ENCODE results near the gene ANKRD16. TPM values are rescaled to one million over a fixed set of nuclear protein-coding genes. Genes with fewer than 3 reads are reported as not detected.
"Not testable (repeated sequence)": the region's sequence is repeated elsewhere in the genome, so short reads cannot be mapped to it uniquely, and the experiment has no call there.

ANKRD16 gene
- total RNA-seq, 3 donors from 2014 or later (not counting 1 experiment from before 2014, with no cell fraction given) = 2.6 to 3.1 (median 3.0) TPM

- ATAC-seq (no peak), DNase-seq (no peak)
- Mint-ChIP-seq H3K27me3 (ENCODE audit: low read depth in 2 of 2) (no peaks in the 10 kb centered on the region), H3K4me3 (no peak overlapping the region), H3K9me3 (no peaks in the 10 kb centered on the region), H3K36me3 (peaks cover 15% of the 10 kb centered on the region), H3K27ac (no peak overlapping the region), H3K4me1 (no peaks in the 10 kb centered on the region)
- no peaks in the 10 kb centered on the region for H3K4me1 ChIP-seq (ENCODE audit: control insufficient read depth, insufficient read depth, low read length)
- WGBS (ENCODE audit: insufficient coverage) = 100% methylated on average over 3 of the region's 4 CpGs
- no peaks in the 10 kb centered on the region for H3K9me3 ChIP-seq (ENCODE audit: control insufficient read depth, insufficient read depth, low read length)
- no peaks in the 10 kb centered on the region for H3K27me3 ChIP-seq (ENCODE audit: control insufficient read depth, insufficient read depth, low read length)
- H3K36me3 ChIP-seq (ENCODE audit: control insufficient read depth, insufficient read depth, low read length) = peaks cover 93% of the 10 kb centered on the region
- H3K4me3 ChIP-seq (ENCODE audit: low read length) = no peak overlapping the region
- no peak overlapping the region for H3K27ac ChIP-seq (ENCODE audit: low read length)
- TF ChIP-seq CTCF (IDR thresholded peaks at IDR 0.05) = no peak
- intact Hi-C loops (cut with micrococcal nuclease) = no loop called here
Observed at GRCh38 chr10:5913736-5914135, 24.0 kb upstream of the ANKRD16 start.

GRCh38 chr10:5911670-5912069 is 22.0 kb upstream of the ANKRD16 start:
- Histone ChIP-seq H3K27ac (ENCODE audit: low read length) (no peak overlapping the region), H3K9me3 (ENCODE audit: control insufficient read depth, insufficient read depth, low read length) (no peaks in the 10 kb centered on the region), H3K27me3 (ENCODE audit: control insufficient read depth, insufficient read depth, low read length) (no peaks in the 10 kb centered on the region), H3K4me1 (ENCODE audit: control insufficient read depth, insufficient read depth, low read length) (no peaks in the 10 kb centered on the region), H3K4me3 (ENCODE audit: low read length) (no peak overlapping the region), H3K36me3 (ENCODE audit: control insufficient read depth, insufficient read depth, low read length) (peaks cover 84% of the 10 kb centered on the region)
- WGBS (ENCODE audit: insufficient coverage) = 98% methylated on average over 4 of the region's 4 CpGs
- Mint-ChIP-seq H3K4me3 (no peak overlapping the region), H3K27ac (no peak overlapping the region), H3K27me3 (ENCODE audit: low read depth in 2 of 2) (no peaks in the 10 kb centered on the region), H3K4me1 (peaks cover 4 to 10% of the 10 kb centered on the region in 2 donors), H3K36me3 (peaks cover 15% of the 10 kb centered on the region), H3K9me3 (no peaks in the 10 kb centered on the region)
- intact Hi-C loops (cut with micrococcal nuclease) = no loop called here
- DNase-seq = no peak
- no peak for TF ChIP-seq CTCF (IDR thresholded peaks at IDR 0.05)
- no peak for ATAC-seq

- no peak overlapping the region for H3K27ac ChIP-seq (ENCODE audit: low read length)
- Mint-ChIP-seq H3K4me3 (no peak overlapping the region), H3K27ac (no peak overlapping the region), H3K4me1 (peaks cover 6 to 10% of the 10 kb centered on the region in 2 donors), H3K27me3 (ENCODE audit: low read depth in 2 of 2) (no peaks in the 10 kb centered on the region), H3K36me3 (peaks cover 15% of the 10 kb centered on the region), H3K9me3 (no peaks in the 10 kb centered on the region)
- H3K36me3 ChIP-seq (ENCODE audit: control insufficient read depth, insufficient read depth, low read length) = peaks cover 81% of the 10 kb centered on the region
- no peaks in the 10 kb centered on the region for H3K4me1 ChIP-seq (ENCODE audit: control insufficient read depth, insufficient read depth, low read length)
- H3K9me3 ChIP-seq (ENCODE audit: control insufficient read depth, insufficient read depth, low read length) = no peaks in the 10 kb centered on the region
- 96% methylated on average over 17 of the region's 18 CpGs for WGBS (ENCODE audit: insufficient coverage)
- DNase-seq (no peak), ATAC-seq (no peak)
- intact Hi-C loops (cut with micrococcal nuclease) = no loop called here
- TF ChIP-seq CTCF (IDR thresholded peaks at IDR 0.05) = no peak
- no peak overlapping the region for H3K4me3 ChIP-seq (ENCODE audit: low read length)
- no peaks in the 10 kb centered on the region for H3K27me3 ChIP-seq (ENCODE audit: control insufficient read depth, insufficient read depth, low read length)
Observed at GRCh38 chr10:5910323-5911100, 20.8 kb upstream of the ANKRD16 start.

GRCh38 chr10:5908676-5909075 is 19.0 kb upstream of the ANKRD16 start:
- H3K36me3 ChIP-seq (ENCODE audit: control insufficient read depth, insufficient read depth, low read length) = peaks cover 64% of the 10 kb centered on the region

More at GRCh38 chr10:5908676-5909075, 19.0 kb upstream of the ANKRD16 start:
- H3K9me3 ChIP-seq (ENCODE audit: control insufficient read depth, insufficient read depth, low read length); ATAC-seq; H3K27ac Mint-ChIP-seq; H3K27me3 Mint-ChIP-seq (ENCODE audit: low read depth in 2 of 2); H3K27me3 ChIP-seq (ENCODE audit: control insufficient read depth, insufficient read depth, low read length); H3K36me3 Mint-ChIP-seq; H3K9me3 Mint-ChIP-seq; H3K27ac ChIP-seq (ENCODE audit: low read length); H3K4me1 ChIP-seq (ENCODE audit: control insufficient read depth, insufficient read depth, low read length); intact Hi-C loops (cut with micrococcal nuclease); H3K4me3 ChIP-seq (ENCODE audit: low read length); DNase-seq; H3K4me3 Mint-ChIP-seq: not testable (repeated sequence)
- peaks cover 6 to 10% of the 10 kb centered on the region in 2 donors for H3K4me1 Mint-ChIP-seq
- WGBS (ENCODE audit: insufficient coverage) = 96% methylated on average over 7 of the region's 7 CpGs
